HG02642 (cell line): ENCODE data around the gene JMJD7.

ENCODE experiments used
- ATAC-seq: cut with Tn5 transposase; IDR thresholded peaks from one replicate; pipeline ENCODE4 v1.9.1; 2021; ENCODE audit warnings: mild to moderate bottlenecking; ENCODE audit not compliant: unreplicated experiment, poor library complexity

Gene JMJD7

DNA sequence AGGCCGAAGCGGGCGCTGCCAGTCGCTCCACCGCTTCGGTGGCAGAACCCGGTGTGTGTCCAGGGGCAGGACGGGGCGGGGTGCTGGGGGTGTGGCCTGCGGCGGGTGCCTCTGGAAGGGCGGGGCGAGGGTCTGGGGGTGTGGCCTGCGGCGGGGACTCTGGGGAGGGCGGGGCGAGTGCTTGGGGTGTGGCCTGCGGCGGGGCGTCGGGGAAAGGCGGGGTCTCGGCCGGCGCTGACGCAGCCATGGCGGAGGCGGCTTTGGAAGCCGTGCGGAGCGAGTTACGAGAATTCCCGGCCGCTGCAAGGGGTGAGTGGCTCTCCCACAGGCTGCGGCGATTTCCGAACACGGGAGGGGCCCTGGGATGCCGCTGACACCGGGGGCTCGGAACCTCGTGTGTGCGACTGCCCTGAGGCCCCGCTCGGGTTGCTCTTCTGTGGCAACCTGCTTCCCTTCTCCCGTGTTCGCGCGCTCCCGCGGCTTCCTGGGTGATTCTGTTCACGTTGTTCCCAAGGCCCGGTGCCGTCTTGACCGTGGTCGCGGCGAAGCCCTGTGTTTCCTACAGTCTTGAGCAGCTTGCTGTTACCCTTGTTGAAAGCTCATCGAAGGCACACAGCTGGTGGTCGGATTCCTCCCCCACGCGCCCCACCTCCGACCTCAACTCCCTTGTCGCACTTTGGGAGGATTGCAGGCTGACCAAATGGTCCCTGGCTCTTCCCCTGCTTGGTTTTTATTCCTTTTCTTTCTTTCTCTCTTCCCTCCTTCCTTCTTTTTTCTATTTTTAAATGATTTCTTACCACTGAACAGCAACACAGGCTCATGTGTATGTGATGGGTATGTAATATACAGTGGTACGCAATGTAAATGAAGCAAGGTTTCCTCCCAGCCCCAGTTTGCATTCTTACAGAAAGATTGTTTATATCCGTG, at the start of gene JMJD7:
TSS of gene JMJD7 (plus strand) at position 213 of the 927 bp plus-strand sequence. CDS start at position 246, 33 bp downstream.
- ATAC-seq: peak; percentile 69

- no peak for ATAC-seq
Observed at GRCh38 chr15:41778521-41778920, 49.4 kb upstream of the JMJD7 start.

GRCh38 chr15:41779662-41780157, 48.2 kb upstream of the JMJD7 start:
- no peak for ATAC-seq

- no peak for ATAC-seq
Observed at GRCh38 chr15:41780266-41780665, 47.6 kb upstream of the JMJD7 start.

- ATAC-seq: no peak
Observed at GRCh38 chr15:41780727-41781126, 47.2 kb upstream of the JMJD7 start.

- ATAC-seq: no peak
Observed at GRCh38 chr15:41782371-41783282, 45.3 kb upstream of the JMJD7 start.

GRCh38 chr15:41783296-41783695, 44.6 kb upstream of the JMJD7 start:
- ATAC-seq: no peak

DNA sequence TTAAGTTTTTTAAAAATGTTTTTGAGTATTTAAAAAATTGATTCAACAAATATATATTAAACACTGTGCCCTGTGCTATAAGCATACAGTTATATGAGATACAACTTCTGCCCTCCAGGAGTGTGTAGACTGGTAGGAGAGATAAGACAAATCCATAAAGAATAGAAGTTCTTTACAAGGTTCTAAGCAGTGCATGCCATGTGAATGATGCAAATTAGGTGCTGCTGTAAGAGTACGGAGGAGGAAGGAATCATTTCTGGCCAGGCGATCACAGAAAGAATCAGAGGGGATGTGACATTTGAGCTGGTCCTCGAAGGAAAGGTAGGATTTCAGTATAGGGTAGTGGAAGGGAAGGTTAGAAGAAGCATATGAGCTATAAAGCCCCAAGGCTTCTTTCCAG, 39.6 kb upstream of the JMJD7 start:
- no peak for ATAC-seq

DNA sequence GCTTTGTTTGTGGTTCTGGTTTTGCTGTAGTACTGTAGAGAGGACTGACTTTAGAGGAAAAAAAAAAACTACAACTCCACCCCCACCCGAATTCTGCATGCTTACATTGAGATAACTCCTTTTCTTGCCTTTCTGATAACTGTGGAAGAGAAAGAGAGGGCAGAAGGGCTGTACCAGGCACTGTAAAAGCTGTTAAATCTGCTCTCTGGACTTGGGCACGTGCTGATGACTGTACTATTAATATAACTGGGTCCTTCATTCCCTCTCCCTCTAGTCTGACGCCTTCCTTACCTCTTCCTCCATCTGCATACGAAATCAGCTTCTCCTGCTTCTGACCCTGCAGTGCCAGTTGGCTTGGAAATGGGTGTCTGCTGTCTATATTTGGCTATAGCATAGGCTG, 38.7 kb upstream of the JMJD7 start:
- ATAC-seq: no peak

DNA sequence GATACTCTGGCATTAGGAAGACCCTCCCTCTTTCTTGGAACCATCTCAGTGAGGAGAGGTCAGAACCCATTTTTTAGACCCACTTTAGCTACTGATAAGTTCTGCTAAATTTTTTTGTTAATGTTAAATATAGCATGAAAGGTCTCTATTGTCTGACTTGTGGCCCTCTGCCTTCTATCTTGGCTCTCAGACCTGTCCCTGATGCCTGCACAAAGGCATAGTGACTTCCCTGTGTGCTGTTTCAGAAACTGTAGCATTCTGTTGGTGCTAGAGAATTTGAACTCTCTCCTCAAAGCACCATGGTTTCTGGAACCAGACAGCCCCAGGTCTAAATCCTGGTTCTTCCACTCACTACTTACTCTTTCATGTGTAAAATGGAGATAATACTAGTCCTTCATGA, 38.2 kb upstream of the JMJD7 start:
- no peak for ATAC-seq

DNA sequence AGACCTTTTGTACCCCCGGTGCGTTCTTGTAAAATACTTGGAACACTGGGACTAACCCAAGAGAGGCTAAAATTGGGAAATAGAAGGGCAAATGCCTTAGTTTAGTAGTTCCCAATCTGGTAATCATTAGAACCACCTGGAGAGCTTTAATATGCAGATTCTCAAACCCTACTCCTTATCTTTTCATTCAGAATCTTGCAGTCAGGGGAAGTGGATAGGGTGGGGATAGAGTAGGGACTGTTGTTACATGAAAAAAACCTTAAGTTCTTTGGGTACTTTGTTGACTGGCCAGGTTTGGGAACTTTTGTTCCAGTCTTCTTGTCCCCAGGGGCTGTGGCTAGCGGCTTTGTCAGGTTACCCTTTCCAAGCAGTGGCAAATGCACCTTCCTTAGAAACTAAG, 37.7 kb upstream of the JMJD7 start:
- no peak for ATAC-seq

GRCh38 chr15:41790756-41791546, 36.9 kb upstream of the JMJD7 start:
- no peak for ATAC-seq

- ATAC-seq: no peak
Observed at GRCh38 chr15:41791547-41791937, 36.4 kb upstream of the JMJD7 start.

DNA sequence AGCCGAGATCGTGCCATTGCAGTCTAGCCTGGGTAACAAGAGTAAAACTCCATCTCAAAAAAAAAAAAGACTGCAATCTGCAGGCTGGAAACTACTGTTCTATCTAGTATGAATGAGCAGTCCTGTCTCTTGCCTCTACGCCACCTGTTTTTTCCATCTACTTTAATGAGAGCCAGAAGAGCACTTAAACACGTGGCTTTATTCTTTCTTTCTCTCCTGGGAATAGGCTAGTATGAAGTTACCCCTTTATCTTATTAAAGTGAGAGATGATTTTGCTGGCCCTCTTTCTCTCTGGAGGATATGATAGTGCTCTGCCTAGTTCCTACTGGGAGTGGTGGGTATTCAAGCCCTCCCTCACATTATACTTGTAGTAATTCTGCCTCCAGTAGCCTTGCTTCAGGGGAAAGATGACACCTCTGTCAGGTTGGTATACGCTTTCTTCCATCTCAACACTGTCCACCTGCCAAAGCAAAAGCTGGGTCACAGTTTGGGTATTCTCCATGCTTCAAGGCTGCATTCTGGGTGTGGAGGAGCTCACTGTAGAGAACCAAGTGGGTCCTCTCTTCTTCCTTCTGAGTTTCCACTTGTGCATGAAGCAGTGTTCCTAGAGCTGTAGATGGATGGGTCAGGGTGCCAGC, 35.8 kb upstream of the JMJD7 start:
- ATAC-seq: no peak

DNA sequence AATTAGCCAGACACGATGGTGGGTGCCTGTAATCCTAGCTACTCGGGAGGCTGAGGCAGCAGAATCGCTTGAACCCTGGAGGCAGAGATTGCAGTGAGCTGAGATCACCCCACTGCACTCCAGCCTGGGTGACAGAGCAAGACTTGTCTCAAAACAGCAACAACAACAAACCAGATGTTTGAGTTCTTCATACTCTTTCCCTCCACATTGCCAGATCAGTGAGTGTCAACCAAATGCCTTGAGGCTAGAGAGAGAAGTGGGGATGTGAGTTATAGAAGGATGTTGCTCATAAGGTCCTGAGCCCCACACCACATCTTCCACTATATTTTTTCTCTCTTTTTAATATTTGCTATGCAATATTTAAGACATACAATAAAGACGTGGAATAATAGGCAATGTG, 33.8 kb upstream of the JMJD7 start:
- no peak for ATAC-seq

- ATAC-seq: no peak
Observed at GRCh38 chr15:41795996-41796856, 31.7 kb upstream of the JMJD7 start.

- ATAC-seq: no peak
Observed at GRCh38 chr15:41797201-41797944, 30.5 kb upstream of the JMJD7 start.
